ENCODE data around the gene SEC14L3. TPM values are rescaled to one million over a fixed set of nuclear protein-coding genes. Genes with fewer than 3 reads are reported as not detected.
A peak's percentile ranks its signal among the peaks of the same experiment; 100 is the strongest.

Gene SEC14L3
- total RNA-seq, 1 experiment from 2014 or later, result not detected

GRCh38 chr22:30436196-30436595, 35.6 kb downstream of the SEC14L3 start:
- Mint-ChIP-seq H3K4me1 (peaks cover 9% of the 10 kb centered on the region), H3K27ac (no peak overlapping the region), H3K9me3 (peaks cover 29% of the 10 kb centered on the region), H3K4me3 (no peak overlapping the region), H3K36me3 (peaks cover 12% of the 10 kb centered on the region), H3K27me3 (ENCODE audit: low read depth) (peaks cover 21% of the 10 kb centered on the region)
- DNase-seq (ENCODE audit: low spot score), result no peak
- ChIA-PET CTCF (interaction anchor here (1.9 to 2.6 kb wide), 2 partner anchors 9 to 10 kb away, joined by 9 to 11 read pairs; no protein-coding TSS in a partner anchor), POLR2A (no interaction called here)
- ATAC-seq, result no peak
- TF ChIP-seq ZNF219 (CRISPR knock-in tag; IDR thresholded peaks at IDR 0.05; ENCODE audit: borderline replicate concordance) (no peak), ZNF138 (CRISPR knock-in tag; conservative IDR thresholded peaks at IDR 0.05) (no peak), TCF7 (CRISPR knock-in tag; IDR thresholded peaks at IDR 0.05; ENCODE audit: low read depth) (no peak), TP53 (CRISPR knock-in tag; IDR thresholded peaks at IDR 0.05) (no peak), MXD4 (CRISPR knock-in tag; IDR thresholded peaks at IDR 0.05; ENCODE audit: borderline replicate concordance) (no peak), SOX15 (CRISPR knock-in tag; IDR thresholded peaks at IDR 0.05) (no peak), MYBL2 (CRISPR knock-in tag; IDR thresholded peaks at IDR 0.05) (no peak), NR2C2 (CRISPR knock-in tag; IDR thresholded peaks at IDR 0.05) (no peak), ESRRA (CRISPR knock-in tag; IDR thresholded peaks at IDR 0.05; ENCODE audit: borderline replicate concordance) (no peak), CDX4 (CRISPR knock-in tag; IDR thresholded peaks at IDR 0.05; ENCODE audit: borderline replicate concordance) (no peak), ZBTB21 (CRISPR knock-in tag; IDR thresholded peaks at IDR 0.05; ENCODE audit: borderline replicate concordance) (no peak)
- TF ChIP-seq, protein P1, sequence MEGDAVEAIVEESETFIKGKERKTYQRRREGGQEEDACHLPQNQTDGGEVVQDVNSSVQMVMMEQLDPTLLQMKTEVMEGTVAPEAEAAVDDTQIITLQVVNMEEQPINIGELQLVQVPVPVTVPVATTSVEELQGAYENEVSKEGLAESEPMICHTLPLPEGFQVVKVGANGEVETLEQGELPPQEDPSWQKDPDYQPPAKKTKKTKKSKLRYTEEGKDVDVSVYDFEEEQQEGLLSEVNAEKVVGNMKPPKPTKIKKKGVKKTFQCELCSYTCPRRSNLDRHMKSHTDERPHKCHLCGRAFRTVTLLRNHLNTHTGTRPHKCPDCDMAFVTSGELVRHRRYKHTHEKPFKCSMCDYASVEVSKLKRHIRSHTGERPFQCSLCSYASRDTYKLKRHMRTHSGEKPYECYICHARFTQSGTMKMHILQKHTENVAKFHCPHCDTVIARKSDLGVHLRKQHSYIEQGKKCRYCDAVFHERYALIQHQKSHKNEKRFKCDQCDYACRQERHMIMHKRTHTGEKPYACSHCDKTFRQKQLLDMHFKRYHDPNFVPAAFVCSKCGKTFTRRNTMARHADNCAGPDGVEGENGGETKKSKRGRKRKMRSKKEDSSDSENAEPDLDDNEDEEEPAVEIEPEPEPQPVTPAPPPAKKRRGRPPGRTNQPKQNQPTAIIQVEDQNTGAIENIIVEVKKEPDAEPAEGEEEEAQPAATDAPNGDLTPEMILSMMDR (IDR thresholded peaks at IDR 0.05), result no peak

DNA sequence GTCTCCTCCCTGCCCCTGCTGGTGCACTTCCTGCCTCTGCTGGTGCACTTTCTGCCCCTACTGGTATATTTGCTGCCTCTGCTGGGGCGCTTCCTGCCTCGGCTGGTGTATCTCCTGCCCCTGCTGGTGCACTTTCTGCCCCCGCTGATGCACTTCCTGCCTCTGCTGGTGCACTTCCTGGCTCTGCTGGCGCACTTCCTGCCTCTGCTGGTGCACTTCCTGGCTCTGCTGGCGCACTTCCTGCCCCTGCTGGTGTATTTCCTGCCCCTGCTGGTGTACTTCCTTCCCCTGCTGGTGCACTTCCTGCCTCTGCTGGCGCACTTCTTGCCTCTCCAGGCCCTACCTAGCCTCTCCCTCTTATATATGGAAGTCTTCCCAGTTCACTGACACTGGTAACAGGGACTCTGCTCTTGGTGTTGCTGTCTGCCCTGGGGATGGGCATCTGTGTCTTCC, 36.1 kb downstream of the SEC14L3 start:
- peaks cover 9% of the 10 kb centered on the region for H3K4me1 Mint-ChIP-seq
- peaks cover 21% of the 10 kb centered on the region for H3K27me3 Mint-ChIP-seq (ENCODE audit: low read depth)
- TF ChIP-seq ETV6 (CRISPR knock-in tag; IDR thresholded peaks at IDR 0.05) (peak; percentile 100), ZNF138 (CRISPR knock-in tag; conservative IDR thresholded peaks at IDR 0.05) (no peak)
- TF ChIP-seq, protein P2, sequence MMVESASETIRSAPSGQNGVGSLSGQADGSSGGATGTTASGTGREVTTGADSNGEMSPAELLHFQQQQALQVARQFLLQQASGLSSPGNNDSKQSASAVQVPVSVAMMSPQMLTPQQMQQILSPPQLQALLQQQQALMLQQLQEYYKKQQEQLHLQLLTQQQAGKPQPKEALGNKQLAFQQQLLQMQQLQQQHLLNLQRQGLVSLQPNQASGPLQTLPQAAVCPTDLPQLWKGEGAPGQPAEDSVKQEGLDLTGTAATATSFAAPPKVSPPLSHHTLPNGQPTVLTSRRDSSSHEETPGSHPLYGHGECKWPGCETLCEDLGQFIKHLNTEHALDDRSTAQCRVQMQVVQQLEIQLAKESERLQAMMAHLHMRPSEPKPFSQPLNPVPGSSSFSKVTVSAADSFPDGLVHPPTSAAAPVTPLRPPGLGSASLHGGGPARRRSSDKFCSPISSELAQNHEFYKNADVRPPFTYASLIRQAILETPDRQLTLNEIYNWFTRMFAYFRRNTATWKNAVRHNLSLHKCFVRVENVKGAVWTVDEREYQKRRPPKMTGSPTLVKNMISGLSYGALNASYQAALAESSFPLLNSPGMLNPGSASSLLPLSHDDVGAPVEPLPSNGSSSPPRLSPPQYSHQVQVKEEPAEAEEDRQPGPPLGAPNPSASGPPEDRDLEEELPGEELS (CRISPR knock-in tag; IDR thresholded peaks at IDR 0.05), result 0 out of 2 replicates have a peak, but pooled peaks have one; percentile 52
- ATAC-seq, result no peak; the same call in 1 of the 2 replicates
- ChIA-PET CTCF (interaction anchor here (1.9 to 2.6 kb wide), 2 partner anchors 9 to 10 kb away, joined by 9 to 11 read pairs; no protein-coding TSS in a partner anchor), POLR2A (no interaction called here)
- peaks cover 29% of the 10 kb centered on the region for H3K9me3 Mint-ChIP-seq
- H3K36me3 Mint-ChIP-seq, result peaks cover 12% of the 10 kb centered on the region
- H3K4me3 Mint-ChIP-seq, result no peak overlapping the region
- no peak overlapping the region for H3K27ac Mint-ChIP-seq
- DNase-seq (ENCODE audit: low spot score), result no peak

DNA sequence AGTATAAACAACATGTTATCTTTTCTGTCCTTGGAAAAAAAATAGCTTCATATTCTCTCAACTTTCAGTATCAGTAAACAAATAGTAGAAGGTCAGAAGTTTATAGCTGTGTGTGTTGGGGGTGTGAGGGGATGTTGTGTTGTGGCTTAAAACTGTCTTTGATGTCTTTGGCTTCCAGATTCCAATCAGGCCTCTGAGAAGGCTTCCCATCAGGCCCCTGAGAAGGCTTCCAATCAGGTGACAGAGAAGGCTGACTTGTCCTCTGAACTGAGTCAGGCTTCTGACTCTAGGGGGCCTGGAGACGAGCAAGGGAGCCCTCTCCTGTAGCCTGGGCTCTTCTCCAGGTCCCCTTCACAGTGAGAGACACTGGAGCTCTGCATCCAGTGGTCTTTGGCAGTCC, 37.0 kb downstream of the SEC14L3 start:
- CTCF ChIA-PET, result interaction anchor here (1.1 to 2.6 kb wide), 2 partner anchors 10 to 11 kb away, joined by 3 to 11 read pairs; no protein-coding TSS in a partner anchor
- Mint-ChIP-seq H3K9me3 (peaks cover 29% of the 10 kb centered on the region), H3K4me1 (peaks cover 14% of the 10 kb centered on the region), H3K4me3 (no peak overlapping the region), H3K36me3 (peaks cover 12% of the 10 kb centered on the region), H3K27me3 (ENCODE audit: low read depth) (peaks cover 21% of the 10 kb centered on the region), H3K27ac (no peak overlapping the region)
- ATAC-seq (no peak), DNase-seq (ENCODE audit: low spot score) (no peak)
- POLR2A ChIA-PET, result no interaction called here
- TF ChIP-seq, protein P3, sequence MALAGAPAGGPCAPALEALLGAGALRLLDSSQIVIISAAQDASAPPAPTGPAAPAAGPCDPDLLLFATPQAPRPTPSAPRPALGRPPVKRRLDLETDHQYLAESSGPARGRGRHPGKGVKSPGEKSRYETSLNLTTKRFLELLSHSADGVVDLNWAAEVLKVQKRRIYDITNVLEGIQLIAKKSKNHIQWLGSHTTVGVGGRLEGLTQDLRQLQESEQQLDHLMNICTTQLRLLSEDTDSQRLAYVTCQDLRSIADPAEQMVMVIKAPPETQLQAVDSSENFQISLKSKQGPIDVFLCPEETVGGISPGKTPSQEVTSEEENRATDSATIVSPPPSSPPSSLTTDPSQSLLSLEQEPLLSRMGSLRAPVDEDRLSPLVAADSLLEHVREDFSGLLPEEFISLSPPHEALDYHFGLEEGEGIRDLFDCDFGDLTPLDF (CRISPR knock-in tag; IDR thresholded peaks at IDR 0.05), result no peak
- TF ChIP-seq ZNF671 (CRISPR knock-in tag; IDR thresholded peaks at IDR 0.05) (no peak), ZMAT4 (CRISPR knock-in tag; IDR thresholded peaks at IDR 0.05) (no peak), ZNF423 (CRISPR knock-in tag; IDR thresholded peaks at IDR 0.05) (no peak), AR (CRISPR knock-in tag; IDR thresholded peaks at IDR 0.05) (no peak), HMGXB4 (CRISPR knock-in tag; IDR thresholded peaks at IDR 0.05) (no peak), ZNF263 (CRISPR knock-in tag; IDR thresholded peaks at IDR 0.05; ENCODE audit: low read depth) (no peak), MAX (CRISPR knock-in tag; IDR thresholded peaks at IDR 0.05) (no peak)

Data from WTC11 (cell line).